ENCODE measurements around the gene STK40.

STK40 gene

GRCh38 chr1:36397378-36398230, 11.9 kb upstream of the STK40 start, which contains the start of gene LSM10:
LSM10 (minus strand) TSS chr1:36397908; CDS start chr1:36394129, 3,779 bp downstream.
- peak; percentile 87 for DNase-seq

DNA sequence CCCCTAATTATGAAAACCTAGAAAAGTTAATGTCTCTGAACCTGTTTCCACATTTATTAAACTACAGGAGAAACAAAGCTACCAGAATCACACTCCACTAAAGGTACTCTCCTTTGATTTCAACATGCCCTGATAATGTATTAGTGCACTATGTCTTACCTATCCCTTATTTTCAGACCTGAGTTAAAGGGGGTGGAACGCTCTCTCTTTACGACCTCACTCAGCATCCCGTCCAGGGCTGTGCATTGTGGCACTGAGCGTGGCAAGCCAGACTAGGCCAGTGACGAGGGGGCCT, 11.3 kb upstream of the STK40 start:
- no peak for DNase-seq

DNA sequence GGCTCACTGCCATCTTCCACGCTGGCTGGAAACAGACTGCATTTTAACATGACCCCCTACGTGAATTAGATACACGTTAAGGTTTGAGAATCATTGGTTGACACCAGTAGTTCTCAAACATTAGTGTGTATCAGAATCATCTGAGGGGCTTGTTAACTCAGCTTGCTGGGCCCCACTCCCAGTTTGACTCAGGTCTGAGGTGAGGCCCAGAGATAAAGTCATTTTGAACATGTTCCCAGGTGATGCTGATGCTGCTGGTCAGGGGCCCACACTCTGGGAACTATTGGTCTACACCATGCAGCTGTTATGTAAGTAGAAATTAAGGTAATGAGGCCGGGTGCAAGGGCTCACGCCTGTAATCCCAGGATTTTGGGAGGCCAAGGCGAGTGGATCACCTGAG, 10.6 kb upstream of the STK40 start:
- no peak for DNase-seq

GRCh38 chr1:36393686-36394085, 8.0 kb upstream of the STK40 start:
- DNase-seq = no peak

- DNase-seq = no peak
Observed at GRCh38 chr1:36392836-36393235, 7.1 kb upstream of the STK40 start.

- DNase-seq = no peak
Observed at GRCh38 chr1:36391271-36391670, 5.5 kb upstream of the STK40 start.

- DNase-seq = no peak
Observed at GRCh38 chr1:36390411-36390810, 4.7 kb upstream of the STK40 start.

DNA sequence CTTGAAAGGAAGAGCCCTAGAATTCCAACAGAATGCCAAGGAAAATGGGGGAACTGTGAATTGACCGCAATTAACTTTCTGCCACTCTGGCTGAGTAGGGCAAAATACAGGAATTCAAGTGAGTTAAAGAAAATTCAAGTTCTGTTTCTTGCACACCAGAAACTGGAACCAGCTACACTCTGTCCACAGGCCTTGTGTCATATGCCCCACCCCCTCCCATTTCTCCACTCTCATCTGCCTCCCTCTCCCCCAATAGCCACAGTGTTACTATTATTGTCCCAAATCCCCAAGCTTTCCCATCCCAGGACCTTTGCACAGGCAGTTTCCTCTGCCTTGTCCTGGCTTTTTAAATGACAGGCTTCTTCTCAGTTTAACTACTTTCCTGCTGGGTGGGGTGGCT, 4.3 kb upstream of the STK40 start:
- DNase-seq = no peak

GRCh38 chr1:36389261-36389660, 3.5 kb upstream of the STK40 start:
- no peak for DNase-seq

DNA sequence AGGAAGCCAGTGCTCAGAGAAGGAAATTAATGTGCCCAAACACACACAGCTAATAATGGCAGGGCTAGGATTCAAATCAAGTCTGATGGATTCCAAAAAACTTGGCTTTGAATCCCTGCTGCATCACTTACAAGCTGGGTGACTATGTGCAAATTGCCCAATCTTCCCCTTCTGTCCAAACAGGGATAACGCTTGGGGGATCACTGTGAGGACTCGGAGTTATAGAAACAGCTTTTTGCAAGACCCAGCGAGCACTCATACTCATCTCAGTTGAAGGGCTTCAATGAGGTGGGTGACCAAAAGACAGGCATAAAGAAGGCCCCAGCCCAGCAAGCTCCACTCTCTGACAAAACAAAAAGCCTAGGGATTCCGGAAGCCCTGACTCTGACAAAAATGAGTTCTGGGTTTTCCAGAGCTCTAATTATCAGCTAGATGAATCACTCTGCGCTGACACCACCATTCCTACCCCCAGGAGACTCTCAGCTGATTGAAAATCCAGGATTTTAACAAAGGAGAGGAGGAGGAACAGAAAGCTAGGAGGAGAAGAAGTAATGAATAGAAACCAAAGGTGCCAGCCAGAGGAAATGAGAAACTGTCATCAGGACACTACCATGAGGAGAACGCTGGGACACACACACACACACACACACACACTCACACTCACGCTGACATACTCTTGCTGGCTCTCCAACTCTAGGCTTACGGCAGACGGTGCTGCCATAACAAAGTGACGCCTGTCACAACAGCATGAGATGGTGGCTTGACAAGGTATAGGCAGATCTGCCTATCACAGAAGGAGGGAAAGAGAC, 1.6 kb upstream of the STK40 start:
- no peak for DNase-seq

DNA sequence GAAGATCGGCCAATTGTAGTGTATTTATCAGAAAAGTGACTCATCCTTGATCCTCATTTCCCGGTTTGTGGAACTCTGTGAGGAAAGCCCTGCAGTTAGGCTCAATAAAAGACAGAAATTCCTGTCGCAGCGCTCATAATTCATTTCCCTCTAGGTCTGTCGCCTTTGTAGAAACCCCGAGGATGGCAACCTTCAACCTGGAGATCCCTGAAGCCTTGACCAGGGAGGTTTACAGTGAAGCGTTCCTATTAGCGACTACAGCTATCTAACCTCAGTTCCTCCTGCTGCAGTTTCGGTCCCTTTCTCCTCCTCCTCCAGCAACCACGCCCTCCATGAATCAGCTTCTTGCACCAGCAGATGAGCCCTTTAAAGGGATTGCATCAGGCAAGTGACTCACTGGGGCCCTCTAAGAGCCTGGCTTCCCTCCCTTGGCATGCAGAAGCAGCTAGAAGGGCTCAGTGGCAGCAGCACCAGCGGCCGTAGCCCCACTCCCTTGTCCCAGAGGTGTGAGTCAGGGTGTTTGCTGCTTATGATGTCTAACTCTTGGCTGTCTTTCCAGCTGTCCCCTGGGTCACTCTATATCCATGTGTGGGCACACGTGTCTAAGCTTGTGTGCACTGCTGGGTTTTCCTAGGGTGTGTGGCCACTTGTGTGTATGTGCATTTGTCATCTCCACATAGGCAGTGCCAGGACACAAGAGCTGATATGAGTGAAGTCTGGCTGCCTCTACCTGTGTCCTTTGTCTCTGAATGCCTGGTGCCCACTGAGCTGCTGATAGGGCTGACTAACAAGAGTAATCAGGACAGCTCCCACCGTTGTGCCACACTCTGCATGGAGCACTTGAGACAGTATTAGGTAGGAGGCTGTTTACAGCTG, 779 bp upstream of the STK40 start:
- DNase-seq = peak; percentile 83

DNA sequence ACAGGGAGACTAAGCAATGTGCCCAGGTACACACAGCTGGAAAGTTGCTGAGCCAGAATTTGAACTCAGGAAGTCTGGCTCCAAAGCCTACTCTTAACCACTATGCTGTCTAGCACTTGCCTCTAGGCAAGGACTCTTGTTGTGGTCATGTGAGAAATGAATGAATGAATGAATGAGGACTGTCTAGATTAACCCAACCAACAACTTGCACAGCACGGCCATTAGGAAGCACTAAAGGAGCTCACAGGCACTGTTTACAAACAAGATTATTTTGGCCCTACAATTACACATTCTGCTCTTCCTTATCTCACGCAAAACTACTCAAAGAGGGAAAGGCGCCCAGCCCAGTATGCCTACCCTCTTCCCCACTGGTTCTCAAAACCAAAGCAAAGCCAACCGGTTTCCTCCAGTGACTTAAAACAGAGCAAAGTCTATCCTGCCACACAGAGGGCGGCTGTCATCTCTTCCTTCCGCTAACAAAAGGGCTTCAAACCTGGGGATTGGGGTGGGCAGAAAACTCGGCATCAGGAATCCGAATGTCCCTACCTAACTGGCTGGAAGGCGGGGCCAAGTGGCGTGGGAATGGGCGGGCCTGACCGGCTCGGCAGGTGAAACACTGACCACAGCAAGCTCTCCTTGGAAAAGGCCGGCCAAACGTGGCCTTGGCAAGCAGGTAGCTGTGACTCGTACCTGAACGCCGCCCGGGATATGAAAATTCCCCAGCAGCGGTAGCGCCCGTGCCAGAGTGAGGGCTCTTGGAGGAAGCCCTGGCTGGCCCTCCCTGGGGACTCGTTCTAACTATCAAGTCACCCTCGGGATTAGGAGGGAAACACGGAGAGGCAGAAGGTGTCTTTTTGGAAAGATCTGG, 948 bp downstream of the STK40 start:
- no peak for DNase-seq

- DNase-seq = no peak
Observed at GRCh38 chr1:36383240-36383639, 2.5 kb downstream of the STK40 start.

DNA sequence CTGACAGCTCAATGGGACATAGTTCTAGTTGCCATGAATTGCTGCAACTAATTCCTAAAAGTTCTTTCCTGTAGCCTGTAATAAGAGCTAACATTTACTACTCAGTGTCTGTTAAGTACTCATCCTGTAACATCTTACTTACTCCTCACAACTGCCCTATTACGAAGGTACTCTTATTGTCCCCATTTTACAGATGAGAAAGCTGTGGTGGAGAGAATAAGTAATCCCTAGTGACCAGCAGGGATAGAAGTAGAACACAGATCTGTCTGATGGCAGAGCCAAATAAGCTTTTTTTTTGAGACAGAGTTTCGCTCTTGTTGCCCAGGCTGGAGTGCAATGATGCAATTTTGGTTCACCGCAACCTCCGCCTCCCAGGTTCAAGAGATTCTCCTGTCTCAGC, 3.1 kb downstream of the STK40 start:
- no peak for DNase-seq

DNA sequence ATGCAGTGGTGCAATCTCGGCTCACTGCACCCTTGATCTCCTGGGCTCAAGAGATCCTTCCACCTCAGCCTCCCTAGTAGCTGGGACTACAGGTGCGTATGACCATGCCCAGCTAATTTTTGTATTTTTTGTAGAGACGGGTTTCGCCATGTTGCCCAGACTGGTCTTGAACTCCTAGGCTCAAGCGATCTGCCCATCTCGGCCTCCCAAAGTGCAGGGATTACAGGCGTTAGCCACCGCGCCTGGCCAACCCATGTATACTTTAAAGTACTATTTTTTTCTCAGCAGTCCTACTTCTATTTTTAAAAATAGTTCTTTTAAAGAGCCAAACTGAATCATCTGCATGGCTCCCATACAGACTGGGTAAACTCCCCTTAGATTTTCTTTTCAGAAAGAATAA, 3.5 kb downstream of the STK40 start:
- no peak for DNase-seq

- DNase-seq = no peak
Observed at GRCh38 chr1:36381405-36381804, 4.3 kb downstream of the STK40 start.

DNA sequence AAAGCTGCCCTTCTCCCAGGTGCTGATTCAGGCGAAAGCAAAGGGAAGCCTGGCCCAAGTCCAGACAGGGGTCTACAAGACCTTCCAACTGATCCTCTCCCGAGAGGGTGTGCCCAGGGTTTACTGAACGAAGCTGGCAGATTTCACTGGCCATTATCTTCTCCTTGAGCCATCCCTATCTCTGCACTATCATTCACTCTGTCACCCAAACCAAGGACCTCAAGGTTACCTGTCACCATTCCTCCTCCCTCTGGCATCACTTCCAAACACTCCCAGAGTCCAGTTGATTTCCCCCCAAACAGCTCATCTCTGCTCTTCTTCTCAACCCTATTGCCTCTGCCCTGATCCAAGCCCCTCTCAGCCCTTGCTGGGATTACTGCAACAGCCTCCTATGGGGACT, 4.9 kb downstream of the STK40 start:
- no peak for DNase-seq

DNA sequence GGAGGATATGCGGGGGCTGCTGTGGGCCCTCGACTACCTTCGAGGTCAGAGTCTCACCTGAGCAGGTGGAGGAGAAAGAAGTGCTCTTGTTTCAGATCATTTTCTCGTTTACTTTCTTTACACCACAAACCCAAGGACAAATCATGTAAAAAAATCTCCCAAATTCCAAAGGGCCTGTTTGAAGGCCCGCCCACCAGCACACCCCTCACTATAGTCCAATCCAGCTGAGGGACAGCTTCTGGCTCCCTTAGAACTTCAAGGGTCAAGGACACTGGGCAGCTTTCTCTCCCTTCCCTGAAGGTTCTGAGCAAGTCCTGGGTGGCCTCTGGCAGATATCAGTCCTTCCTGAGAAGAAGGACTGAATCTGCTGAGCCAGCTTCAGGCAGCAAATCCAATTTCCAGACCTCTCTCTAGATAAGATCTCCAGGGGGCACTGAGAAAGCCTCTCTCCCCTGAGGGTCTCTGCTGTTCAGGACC, 5.5 kb downstream of the STK40 start:
- DNase-seq = no peak

DNA sequence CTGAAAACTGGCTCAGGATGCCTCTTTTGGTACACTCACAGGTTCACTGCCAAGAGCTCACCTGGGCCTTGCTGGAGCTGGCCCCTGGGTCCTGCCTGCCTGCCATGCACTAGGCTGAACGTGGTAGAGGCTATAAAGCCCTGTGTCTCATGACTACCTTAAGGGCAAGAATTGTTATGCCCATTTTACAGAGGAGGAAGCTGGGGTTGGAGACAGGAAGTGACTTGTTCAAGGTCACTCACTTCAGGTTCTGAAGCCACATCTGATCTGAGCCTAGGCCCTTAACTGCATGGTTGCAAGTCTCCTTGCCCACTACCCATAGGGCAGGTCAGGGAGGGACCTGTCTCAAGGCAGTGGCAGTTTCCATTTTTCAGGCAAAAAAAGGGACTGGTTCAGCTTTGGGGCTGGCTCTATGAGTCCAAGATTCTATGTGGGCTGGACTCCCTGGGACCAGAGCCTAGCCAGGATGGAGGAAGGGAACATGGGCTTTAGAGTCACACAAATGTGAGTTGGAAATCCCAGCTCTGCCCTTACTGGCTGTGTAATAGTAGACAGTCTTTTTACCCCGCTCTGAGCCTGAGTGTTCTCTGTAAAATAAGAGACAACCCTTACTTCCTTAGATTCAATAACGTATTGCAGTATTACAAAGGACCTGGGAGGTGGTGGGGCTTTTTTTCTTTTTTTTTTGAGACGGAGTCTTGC, 7.8 kb downstream of the STK40 start:
- no peak for DNase-seq

GRCh38 chr1:36372617-36373016, 13.1 kb downstream of the STK40 start:
- DNase-seq = no peak

- peak; percentile 88 for DNase-seq
Observed at GRCh38 chr1:36369061-36369861, 16.5 kb downstream of the STK40 start.

All from activated CD4-positive, CD25-positive, alpha-beta regulatory T cell treated with anti-CD3 and anti-CD28 coated beads, Interleukin-2, amount 50 U/mL, for 72 hours (primary cell).